OCI-LY7 (cell line): ENCODE results near the gene FOXI1.

Experiments
- EZH2phosphoT487 ChIP-seq: fragments of 200-600 bp; sonication (generic); IDR thresholded peaks from 2 replicates; pipeline ENCODE4 v1.6.1; 2018; ENCODE audit warnings: low read depth, borderline replicate concordance, mild to moderate bottlenecking, mixed run types, antibody characterized with exemption, low read length, moderate library complexity, mixed read lengths
- TF ChIP-seq, protein P1 (sequence below): fragments of 200-600 bp; sonication (generic); conservative IDR thresholded peaks from 2 replicates; pipeline ENCODE4 v1.5.1; 2014; ENCODE audit warnings: mild to moderate bottlenecking, antibody characterized with exemption, low read length, moderate library complexity, mixed read lengths

DNA sequence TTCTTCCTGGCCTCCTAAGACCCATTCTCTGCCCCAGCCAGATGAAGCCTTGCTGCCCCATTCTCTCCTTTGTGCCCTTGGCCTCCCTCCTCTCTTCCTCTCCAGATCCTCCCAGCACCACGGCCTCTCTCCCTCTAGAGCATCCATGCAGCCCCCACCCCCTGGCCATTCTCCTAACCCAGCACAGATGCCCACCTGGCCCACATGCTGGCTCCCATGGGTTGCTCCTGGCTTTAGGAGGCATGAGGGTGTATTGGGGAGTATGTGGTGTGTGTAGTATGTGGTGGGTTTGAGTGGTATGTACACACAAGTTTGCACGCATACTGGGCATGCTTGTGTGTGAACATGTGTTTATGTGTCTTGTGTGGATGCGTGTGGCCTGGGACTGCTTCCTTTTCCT lies 47.1 kb downstream of the FOXI1 start:
- TF ChIP-seq, protein P1, sequence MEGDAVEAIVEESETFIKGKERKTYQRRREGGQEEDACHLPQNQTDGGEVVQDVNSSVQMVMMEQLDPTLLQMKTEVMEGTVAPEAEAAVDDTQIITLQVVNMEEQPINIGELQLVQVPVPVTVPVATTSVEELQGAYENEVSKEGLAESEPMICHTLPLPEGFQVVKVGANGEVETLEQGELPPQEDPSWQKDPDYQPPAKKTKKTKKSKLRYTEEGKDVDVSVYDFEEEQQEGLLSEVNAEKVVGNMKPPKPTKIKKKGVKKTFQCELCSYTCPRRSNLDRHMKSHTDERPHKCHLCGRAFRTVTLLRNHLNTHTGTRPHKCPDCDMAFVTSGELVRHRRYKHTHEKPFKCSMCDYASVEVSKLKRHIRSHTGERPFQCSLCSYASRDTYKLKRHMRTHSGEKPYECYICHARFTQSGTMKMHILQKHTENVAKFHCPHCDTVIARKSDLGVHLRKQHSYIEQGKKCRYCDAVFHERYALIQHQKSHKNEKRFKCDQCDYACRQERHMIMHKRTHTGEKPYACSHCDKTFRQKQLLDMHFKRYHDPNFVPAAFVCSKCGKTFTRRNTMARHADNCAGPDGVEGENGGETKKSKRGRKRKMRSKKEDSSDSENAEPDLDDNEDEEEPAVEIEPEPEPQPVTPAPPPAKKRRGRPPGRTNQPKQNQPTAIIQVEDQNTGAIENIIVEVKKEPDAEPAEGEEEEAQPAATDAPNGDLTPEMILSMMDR = no peak
- no peak for TF ChIP-seq EZH2phosphoT487
